Hepatic stellate cell (primary cell): Measurements from ENCODE around the gene RAC2.
"Not testable (repeated sequence)": the region's sequence is repeated elsewhere in the genome, so short reads cannot be mapped to it uniquely, and the experiment has no call there.

Experiments
- DNase-seq: peaks from one replicate; pipeline ENCODE4 v3.0.0; 2011; ENCODE audit warnings: low spot score

RAC2 gene

GRCh38 chr22:37234736-37235711, 9.0 kb downstream of the RAC2 start:
- no peak for DNase-seq

GRCh38 chr22:37233751-37234631, 10.1 kb downstream of the RAC2 start:
- DNase-seq = no peak

- not testable (repeated sequence) for DNase-seq
These were observed 10.7 kb downstream of the RAC2 start for GRCh38 chr22:37233371-37233750.

- no peak for DNase-seq
These were observed 11.7 kb downstream of the RAC2 start for GRCh38 chr22:37232140-37232998.

GRCh38 chr22:37231406-37232139, 12.5 kb downstream of the RAC2 start:
- DNase-seq = no peak

- no peak for DNase-seq
These were observed 13.2 kb downstream of the RAC2 start for GRCh38 chr22:37230673-37231405.

- peak; percentile 80 for DNase-seq
These were observed 14.0 kb downstream of the RAC2 start for GRCh38 chr22:37229805-37230672.

GRCh38 chr22:37229012-37229804, 14.9 kb downstream of the RAC2 start:
- peak; percentile 88 for DNase-seq

GRCh38 chr22:37228106-37229011, 15.7 kb downstream of the RAC2 start:
- no peak for DNase-seq

- no peak for DNase-seq
These were observed 17.6 kb downstream of the RAC2 start for GRCh38 chr22:37226514-37226913.

GRCh38 chr22:37226087-37226486, 18.0 kb downstream of the RAC2 start:
- DNase-seq = no peak

- no peak for DNase-seq
These were observed 18.6 kb downstream of the RAC2 start for GRCh38 chr22:37225481-37225880.

- DNase-seq = no peak
These were observed 19.2 kb downstream of the RAC2 start for GRCh38 chr22:37224757-37225420.

GRCh38 chr22:37223965-37224551, 20.0 kb downstream of the RAC2 start:
- no peak for DNase-seq

- DNase-seq = no peak
These were observed 21.6 kb downstream of the RAC2 start for GRCh38 chr22:37222440-37222971.
